Stimulated activated CD4-positive, alpha-beta T cell treated with anti-CD3 and anti-CD28 coated beads, Interleukin-4, amount 100 ng/mL, for 24 hours (primary cell): ENCODE results near the gene CTNND2.
"Not testable (repeated sequence)": the region's sequence is repeated elsewhere in the genome, so short reads cannot be mapped to it uniquely, and the experiment has no call there.

Source experiments
- DNase-seq: peaks from one replicate; pipeline ENCODE4 v3.0.0-alpha.2; 2020

The CTNND2 gene

DNA sequence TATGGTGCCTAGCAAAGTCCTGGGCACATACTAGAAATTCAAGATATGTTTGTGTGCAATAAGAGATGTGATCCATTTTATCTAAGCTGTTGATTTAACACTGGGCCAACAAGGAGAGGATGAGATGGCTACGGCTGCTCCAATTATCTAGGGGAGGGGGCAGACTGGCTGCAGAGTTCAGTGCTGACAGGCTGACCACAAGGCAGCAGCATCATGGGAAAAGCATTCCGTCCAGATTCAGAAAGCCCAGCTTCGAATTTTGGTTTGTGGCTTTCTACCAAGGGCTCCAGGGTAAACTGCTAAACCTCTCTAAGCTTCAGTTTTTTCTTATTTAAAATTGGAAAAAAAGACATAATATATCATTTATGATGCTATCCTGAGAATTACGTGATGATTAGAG, 758.1 kb downstream of the CTNND2 start:
- DNase-seq, result no peak

DNA sequence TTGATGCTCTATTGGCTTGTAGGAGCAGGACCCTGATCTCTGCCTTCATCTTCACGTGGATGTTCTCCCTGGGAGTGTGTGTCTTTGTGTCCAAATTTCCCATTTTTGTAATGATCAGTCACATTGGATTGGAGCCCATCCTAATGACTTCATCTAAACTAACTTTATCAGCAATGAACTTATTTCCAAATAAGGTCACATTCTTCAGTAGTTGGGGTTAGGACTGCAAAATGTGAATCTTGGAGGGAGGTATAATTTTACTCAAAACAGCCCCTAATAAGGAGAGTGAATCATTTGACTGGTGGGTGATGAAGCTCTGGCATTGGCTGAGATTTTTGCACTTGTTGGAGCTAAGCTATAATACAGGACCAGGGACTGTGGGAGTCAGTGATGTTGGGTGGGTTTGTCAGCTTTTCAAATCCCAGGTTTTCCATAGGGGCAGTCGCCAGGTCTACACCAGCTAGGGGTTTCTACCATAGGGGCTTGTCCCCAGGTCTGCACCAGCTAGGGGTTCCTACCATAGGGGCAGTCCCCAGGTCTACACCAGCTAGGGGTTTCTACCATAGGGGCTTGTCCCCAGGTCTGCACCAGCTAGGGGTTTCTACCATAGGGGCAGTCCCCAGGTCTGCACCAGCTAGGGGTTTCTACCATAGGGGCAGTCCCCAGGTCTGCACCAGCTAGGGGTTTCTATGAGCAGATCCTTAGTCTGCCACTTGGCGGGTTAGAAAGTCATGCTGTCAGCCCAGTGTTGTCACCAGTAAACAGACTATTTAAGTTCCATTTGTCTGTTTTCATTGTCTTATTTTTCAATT, 760.6 kb downstream of the CTNND2 start:
- peak; percentile 32 for DNase-seq

DNA sequence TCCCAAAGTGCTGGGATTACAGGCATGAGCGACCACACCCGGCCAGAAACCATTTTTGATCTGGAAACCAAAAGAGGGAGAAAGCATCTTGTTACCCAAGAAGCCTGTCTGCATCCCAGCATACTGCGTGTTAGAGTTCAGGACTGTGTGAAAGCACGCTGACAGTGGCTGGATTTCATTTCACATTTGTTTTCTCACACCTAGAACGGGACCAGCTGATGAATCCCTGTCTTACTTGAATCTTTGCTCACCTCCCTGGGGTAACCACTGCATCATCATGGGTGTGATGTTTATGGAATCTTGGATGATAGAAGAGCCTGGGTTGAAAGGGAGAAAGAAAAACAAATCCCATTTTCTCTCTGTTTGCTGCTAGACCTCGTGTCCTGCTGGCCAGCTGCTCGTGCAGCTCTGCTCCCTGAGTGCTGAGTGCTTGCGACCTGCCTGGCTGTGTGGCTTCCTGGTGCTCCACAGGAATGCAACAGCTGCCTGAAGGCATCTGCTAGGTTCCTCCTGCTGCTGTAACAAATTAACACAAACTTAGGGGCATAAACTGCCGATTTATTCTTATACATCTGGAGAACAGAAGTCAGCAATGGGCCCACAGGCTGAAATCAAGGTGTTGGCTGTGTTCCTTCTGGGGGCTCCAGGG, 764.9 kb downstream of the CTNND2 start:
- no peak for DNase-seq

GRCh38 chr5:11130131-11130530, 774.1 kb downstream of the CTNND2 start:
- DNase-seq, result no peak

GRCh38 chr5:11128021-11128420, 776.2 kb downstream of the CTNND2 start:
- no peak for DNase-seq

- DNase-seq, result no peak
These were observed 777.4 kb downstream of the CTNND2 start for GRCh38 chr5:11126844-11127243.

DNA sequence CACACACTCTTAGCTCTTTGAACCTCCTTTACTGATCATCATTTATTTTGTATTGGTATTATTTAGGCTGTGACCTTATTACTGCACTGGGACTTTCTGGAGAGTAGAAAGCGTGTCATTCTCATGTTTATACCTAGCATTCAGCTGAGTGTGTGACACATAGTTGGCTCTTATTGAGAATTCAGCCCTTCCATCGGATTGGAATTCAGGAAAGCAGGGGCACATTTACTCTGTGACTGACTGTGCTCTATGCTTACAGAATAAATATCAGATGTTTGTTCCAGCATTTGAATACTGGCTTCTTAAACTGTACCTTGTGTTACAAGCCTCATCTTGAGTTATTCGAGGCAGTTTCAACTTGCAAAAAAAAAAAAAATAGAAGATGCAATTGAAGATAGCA, 782.4 kb downstream of the CTNND2 start:
- DNase-seq, result no peak

- DNase-seq, result no peak
These were observed 794.1 kb downstream of the CTNND2 start for GRCh38 chr5:11110128-11110527.

GRCh38 chr5:11105696-11106095, 798.5 kb downstream of the CTNND2 start:
- no peak for DNase-seq

GRCh38 chr5:11104651-11105112, 799.6 kb downstream of the CTNND2 start:
- DNase-seq, result no peak

GRCh38 chr5:11104210-11104609, 800.0 kb downstream of the CTNND2 start:
- DNase-seq, result no peak

GRCh38 chr5:11084111-11084510, 820.1 kb downstream of the CTNND2 start:
- no peak for DNase-seq

DNA sequence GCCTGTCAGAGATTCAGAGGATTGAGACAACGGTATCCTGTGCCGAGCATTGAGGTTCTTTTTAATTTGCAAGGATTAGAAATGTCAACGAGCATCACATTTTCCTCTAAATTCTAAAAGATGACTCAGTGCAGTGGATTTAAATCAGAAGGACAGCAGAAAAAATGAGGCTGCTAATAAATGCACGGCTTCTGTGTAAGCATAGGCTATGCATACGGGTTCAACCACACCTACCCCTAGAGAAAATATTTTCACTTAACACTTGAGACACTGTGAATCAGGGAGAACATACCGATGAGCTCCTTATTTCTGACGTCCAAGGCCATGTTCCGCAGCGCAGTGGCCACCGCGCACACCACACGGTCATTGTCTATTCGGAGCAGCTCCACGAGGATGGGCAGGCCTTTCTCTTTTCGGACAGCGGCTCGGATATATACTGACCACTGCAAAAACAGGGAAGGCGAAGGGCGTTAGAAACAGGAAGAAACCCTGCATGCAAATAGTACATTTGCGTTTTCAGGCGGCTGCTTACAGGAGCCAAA, 821.8 kb downstream of the CTNND2 start:
- DNase-seq, result no peak

GRCh38 chr5:11076945-11077613, 827.2 kb downstream of the CTNND2 start:
- DNase-seq, result no peak

- DNase-seq, result no peak
These were observed 829.0 kb downstream of the CTNND2 start for GRCh38 chr5:11075035-11075805.

DNA sequence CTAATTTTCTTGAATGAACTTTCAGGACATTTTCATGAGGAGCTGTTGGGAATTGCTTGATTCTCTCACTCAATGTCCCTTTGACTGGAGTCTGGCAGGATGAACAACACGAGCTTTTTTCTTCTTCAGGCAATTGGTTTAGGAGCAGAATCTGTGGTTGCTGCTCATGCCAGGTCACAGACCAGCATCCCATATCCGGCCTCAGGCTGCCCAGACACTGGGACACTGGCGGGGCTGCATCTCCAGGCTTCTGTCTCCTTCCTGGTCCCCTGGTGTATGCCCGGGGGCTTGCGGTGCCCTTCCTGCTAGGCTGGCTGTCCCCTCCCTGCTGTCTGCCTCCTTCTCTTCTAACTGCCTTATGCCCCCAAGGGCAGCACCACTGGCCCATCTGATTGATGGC, 831.7 kb downstream of the CTNND2 start:
- no peak for DNase-seq

GRCh38 chr5:11072076-11072475, 832.2 kb downstream of the CTNND2 start:
- no peak for DNase-seq

DNA sequence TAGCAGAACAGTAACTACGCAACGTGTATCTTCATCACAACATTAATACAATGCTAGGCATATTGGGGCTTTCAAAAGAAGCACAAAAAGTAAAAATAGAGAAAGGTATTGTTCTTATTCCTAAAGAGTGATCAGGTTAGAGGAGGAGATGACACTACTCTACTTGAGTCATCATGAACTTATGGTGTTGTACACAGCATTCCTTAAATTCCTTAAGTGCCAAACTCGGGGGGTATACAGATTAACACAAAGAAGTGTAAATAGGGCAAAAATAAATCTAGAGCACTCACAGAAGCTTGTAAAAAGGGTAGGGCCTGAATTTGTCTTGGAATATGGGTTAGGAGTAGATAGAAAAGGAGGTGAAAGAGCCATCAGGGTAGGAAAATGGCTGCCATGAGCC, 835.2 kb downstream of the CTNND2 start:
- DNase-seq, result no peak

- DNase-seq, result not testable (repeated sequence)
These were observed 838.5 kb downstream of the CTNND2 start for GRCh38 chr5:11065723-11066122.

- DNase-seq, result no peak
These were observed 839.3 kb downstream of the CTNND2 start for GRCh38 chr5:11064763-11065450.

GRCh38 chr5:11062397-11062796, 841.8 kb downstream of the CTNND2 start:
- no peak for DNase-seq

GRCh38 chr5:11056560-11056959, 847.7 kb downstream of the CTNND2 start:
- DNase-seq, result no peak
